Epithelial cell of esophagus (primary cell): Measurements from ENCODE around the gene ARID1B.

ENCODE experiments used
- DNase-seq: peaks from one replicate; pipeline ENCODE4 v3.0.0; 2010; ENCODE audit warnings: low read depth
- H3K4me3 ChIP-seq: 2 replicates; pipeline ENCODE4 v1.5.1; 2011; ENCODE audit warnings: mild to moderate bottlenecking, low read length, control low read depth
- TF ChIP-seq, protein P1 (sequence below): IDR thresholded peaks from 2 replicates; pipeline ENCODE4 v1.5.1; 2011; ENCODE audit warnings: low read depth, mild to moderate bottlenecking, low read length, control low read depth, inconsistent platforms; ENCODE audit not compliant: insufficient read depth; ENCODE audit errors: missing control alignments

ARID1B gene

GRCh38 chr6:157188213-157188612, 411.0 kb downstream of the ARID1B start:
- no peak overlapping the region for H3K4me3 ChIP-seq
- DNase-seq = no peak

GRCh38 chr6:157193443-157193996, 416.3 kb downstream of the ARID1B start:
- TF ChIP-seq, protein P1, sequence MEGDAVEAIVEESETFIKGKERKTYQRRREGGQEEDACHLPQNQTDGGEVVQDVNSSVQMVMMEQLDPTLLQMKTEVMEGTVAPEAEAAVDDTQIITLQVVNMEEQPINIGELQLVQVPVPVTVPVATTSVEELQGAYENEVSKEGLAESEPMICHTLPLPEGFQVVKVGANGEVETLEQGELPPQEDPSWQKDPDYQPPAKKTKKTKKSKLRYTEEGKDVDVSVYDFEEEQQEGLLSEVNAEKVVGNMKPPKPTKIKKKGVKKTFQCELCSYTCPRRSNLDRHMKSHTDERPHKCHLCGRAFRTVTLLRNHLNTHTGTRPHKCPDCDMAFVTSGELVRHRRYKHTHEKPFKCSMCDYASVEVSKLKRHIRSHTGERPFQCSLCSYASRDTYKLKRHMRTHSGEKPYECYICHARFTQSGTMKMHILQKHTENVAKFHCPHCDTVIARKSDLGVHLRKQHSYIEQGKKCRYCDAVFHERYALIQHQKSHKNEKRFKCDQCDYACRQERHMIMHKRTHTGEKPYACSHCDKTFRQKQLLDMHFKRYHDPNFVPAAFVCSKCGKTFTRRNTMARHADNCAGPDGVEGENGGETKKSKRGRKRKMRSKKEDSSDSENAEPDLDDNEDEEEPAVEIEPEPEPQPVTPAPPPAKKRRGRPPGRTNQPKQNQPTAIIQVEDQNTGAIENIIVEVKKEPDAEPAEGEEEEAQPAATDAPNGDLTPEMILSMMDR = no peak
- H3K4me3 ChIP-seq = no peak overlapping the region
- no peak for DNase-seq

More at GRCh38 chr6:157188213-157188612, 411.0 kb downstream of the ARID1B start:
- TF ChIP-seq, protein P1 = no peak

DNA sequence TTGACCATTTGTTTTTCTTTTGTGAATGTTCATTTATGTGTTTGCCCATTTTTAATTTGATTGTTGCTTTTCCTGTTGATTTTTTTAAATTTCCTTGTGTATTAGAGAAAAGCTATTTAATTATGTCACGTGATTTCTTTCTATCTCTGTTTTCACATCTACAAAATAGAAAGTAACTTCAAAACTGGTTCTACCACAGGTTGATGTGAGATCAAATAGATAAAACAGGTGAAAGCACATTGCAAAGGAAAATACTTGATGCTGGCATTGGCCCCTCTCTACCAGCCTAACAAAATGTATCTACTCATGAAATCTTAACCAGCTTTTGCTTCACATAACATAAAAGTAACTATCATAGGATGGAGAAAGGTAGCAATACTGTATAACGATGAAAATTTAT, 416.9 kb downstream of the ARID1B start:
- no peak overlapping the region for H3K4me3 ChIP-seq
- TF ChIP-seq, protein P1 = no peak
- DNase-seq = no peak

- no peak overlapping the region for H3K4me3 ChIP-seq
- DNase-seq = peak; percentile 34
- TF ChIP-seq, protein P1 = no peak
Measured at GRCh38 chr6:157194643-157195042, 417.5 kb downstream of the ARID1B start.

DNA sequence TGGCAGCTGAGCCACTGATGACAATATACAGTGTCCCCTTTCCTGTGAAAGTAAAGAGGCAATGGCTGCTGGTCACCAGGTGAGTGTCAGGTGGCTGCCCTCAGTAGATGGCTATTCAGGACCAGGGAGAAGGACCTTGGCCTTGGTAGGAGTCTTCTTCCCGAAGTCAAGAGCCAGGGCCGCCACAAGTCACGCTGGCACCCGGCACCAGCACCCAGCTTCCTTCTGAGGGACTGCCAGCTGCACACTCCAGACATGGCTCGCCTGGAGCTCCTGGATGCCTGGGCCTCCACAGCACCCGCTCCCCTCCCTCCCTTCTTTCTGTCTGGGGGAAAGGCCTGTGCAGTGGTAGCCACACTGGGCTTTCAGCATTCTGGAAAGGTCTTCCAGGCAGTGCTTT, 419.2 kb downstream of the ARID1B start:
- H3K4me3 ChIP-seq = no peak overlapping the region
- TF ChIP-seq, protein P1 = no peak
- DNase-seq = no peak

GRCh38 chr6:157198425-157199279, 421.5 kb downstream of the ARID1B start:
- DNase-seq = peak; percentile 100
- TF ChIP-seq, protein P1 = no peak
- peak overlapping the region; percentile 44 for H3K4me3 ChIP-seq
